ENCODE data around the gene TRRAP. TPM values are rescaled to one million over a fixed set of nuclear protein-coding genes. Genes with fewer than 3 reads are reported as not detected.

The TRRAP gene
- total RNA-seq, 2 donors from 2014 or later = 21.1 to 25.2 TPM

DNA sequence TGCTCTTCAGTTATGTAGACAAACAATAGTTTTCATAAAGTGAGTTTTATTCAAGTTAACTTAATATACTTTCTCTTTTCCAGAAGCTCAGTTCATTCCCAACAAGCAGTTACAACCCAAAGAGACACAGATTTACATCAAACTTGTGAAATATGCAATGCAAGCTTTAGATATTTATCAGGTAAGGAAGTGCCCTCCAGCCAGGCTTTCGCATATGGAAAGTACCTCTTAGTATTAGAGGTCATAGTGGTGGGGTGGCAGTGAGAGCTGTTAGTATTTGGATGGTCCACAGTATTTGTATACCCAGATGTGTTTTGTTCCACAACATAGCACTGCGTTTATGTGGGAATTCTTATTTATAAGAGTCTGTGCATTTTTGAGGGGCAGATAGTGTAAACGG is 32.1 kb downstream of the TRRAP start:
- H3K4me1 ChIP-seq = no peaks in the 10 kb centered on the region
- no peak overlapping the region for H3K4me3 ChIP-seq
- no peaks in the 10 kb centered on the region for H3K9me3 ChIP-seq
- no peak overlapping the region for H3K27ac ChIP-seq
- H3K27me3 ChIP-seq = no peaks in the 10 kb centered on the region
- no peak for DNase-seq
- H3K36me3 ChIP-seq (replicated peaks in 1 of 2; ENCODE audit: insufficient read depth in 1 of 2, low read depth in 2 of 2) = peaks cover 4 to 50% of the 10 kb centered on the region in 2 donors
- intact Hi-C loops (cut with DNase I) = no loop called here
- no peak for ATAC-seq
- 88 to 93% methylated on average over 3 of the region's 3 CpGs for WGBS, 2 donors
- TF ChIP-seq POLR2A (IDR thresholded peaks at IDR 0.05) (no peak), CTCF (IDR thresholded peaks at IDR 0.05) (no peak)

DNA sequence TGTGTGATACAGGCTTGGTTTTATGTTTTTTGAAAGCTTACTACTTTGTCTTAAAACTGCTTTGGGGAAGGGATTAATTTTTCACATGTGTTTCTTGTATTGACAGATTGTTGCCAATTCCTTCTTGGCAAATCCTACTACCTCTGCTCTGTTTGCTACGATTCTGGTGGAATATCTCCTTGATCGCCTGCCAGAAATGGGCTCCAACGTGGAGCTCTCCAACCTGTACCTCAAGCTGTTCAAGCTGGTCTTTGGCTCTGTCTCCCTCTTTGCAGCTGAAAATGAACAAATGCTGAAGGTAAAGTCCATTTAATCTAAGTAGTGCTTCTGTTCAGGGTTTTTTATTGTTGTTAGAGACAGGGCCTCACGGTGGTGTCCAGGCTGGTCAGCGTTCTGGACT is 33.6 kb downstream of the TRRAP start:
- H3K27me3 ChIP-seq = no peaks in the 10 kb centered on the region
- no peak for TF ChIP-seq CTCF (IDR thresholded peaks at IDR 0.05)
- TF ChIP-seq POLR2A (IDR thresholded peaks at IDR 0.05) = no peak
- no peaks in the 10 kb centered on the region for H3K9me3 ChIP-seq
- WGBS, 2 donors = 67 to 73% methylated on average over 5 of the region's 5 CpGs
- no peak overlapping the region for H3K27ac ChIP-seq
- ATAC-seq = no peak
- no peak for DNase-seq
- no peaks in the 10 kb centered on the region for H3K4me1 ChIP-seq
- no peak overlapping the region for H3K4me3 ChIP-seq
- H3K36me3 ChIP-seq (replicated peaks in 1 of 2; ENCODE audit: insufficient read depth in 1 of 2, low read depth in 2 of 2) = peaks cover 4 to 47% of the 10 kb centered on the region in 2 donors
- intact Hi-C loops (cut with DNase I) = no loop called here

DNA sequence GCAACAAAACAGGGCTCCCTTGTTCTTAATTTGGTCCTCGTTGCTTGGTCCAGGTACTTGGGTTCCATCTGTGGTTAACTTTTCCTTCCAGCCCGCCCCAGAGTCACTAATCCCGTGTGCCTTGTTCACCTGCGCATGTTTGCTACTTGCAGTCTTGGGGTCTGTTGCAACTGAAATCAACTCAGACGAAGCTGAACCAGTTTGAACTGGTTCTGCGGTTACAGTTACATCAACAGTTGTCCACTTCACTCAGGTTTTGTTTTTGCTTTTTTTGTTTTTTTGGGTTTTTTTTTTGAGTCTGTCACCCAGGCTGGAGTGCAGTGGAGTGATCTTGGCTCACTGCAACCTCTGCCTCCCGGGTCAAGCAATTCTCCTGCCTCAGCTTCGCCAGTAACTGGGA is 34.7 kb downstream of the TRRAP start:
- H3K4me3 ChIP-seq = no peak overlapping the region
- H3K36me3 ChIP-seq (replicated peaks in 1 of 2; ENCODE audit: insufficient read depth in 1 of 2, low read depth in 2 of 2) = peaks cover 12 to 51% of the 10 kb centered on the region in 2 donors
- H3K4me1 ChIP-seq = no peaks in the 10 kb centered on the region
- no peaks in the 10 kb centered on the region for H3K27me3 ChIP-seq
- no peaks in the 10 kb centered on the region for H3K9me3 ChIP-seq
- no peak for DNase-seq
- 82 to 92% methylated on average over 8 of the region's 8 CpGs for WGBS, 2 donors
- TF ChIP-seq POLR2A (IDR thresholded peaks at IDR 0.05) (no peak), CTCF (IDR thresholded peaks at IDR 0.05) (no peak)
- no peak overlapping the region for H3K27ac ChIP-seq
- no peak for ATAC-seq
- intact Hi-C loops (cut with DNase I) = no loop called here

- peaks cover 16 to 51% of the 10 kb centered on the region in 2 donors for H3K36me3 ChIP-seq (replicated peaks in 1 of 2; ENCODE audit: insufficient read depth in 1 of 2, low read depth in 2 of 2)
- H3K27me3 ChIP-seq = no peaks in the 10 kb centered on the region
- no peaks in the 10 kb centered on the region for H3K9me3 ChIP-seq
- intact Hi-C loops (cut with DNase I) = no loop called here
- H3K4me1 ChIP-seq = no peaks in the 10 kb centered on the region
- no peak for ATAC-seq
- TF ChIP-seq CTCF (IDR thresholded peaks at IDR 0.05) (no peak), POLR2A (IDR thresholded peaks at IDR 0.05) (no peak)
- no peak for DNase-seq
- no peak overlapping the region for H3K4me3 ChIP-seq
- no peak overlapping the region for H3K27ac ChIP-seq
Measured at GRCh38 chr7:98913612-98914011, 35.3 kb downstream of the TRRAP start.

GRCh38 chr7:98917331-98917730 is 39.0 kb downstream of the TRRAP start:
- H3K36me3 ChIP-seq (replicated peaks in 1 of 2; ENCODE audit: insufficient read depth in 1 of 2, low read depth in 2 of 2) = peaks cover 12 to 37% of the 10 kb centered on the region in 2 donors

More at GRCh38 chr7:98917331-98917730, 39.0 kb downstream of the TRRAP start:
- whole genome bisulfite sequencing, 2 donors = 92 to 97% methylated on average over 8 to 10 of the region's 12 CpGs
- Histone ChIP-seq H3K9me3 (no peaks in the 10 kb centered on the region), H3K27ac (no peak overlapping the region), H3K27me3 (no peaks in the 10 kb centered on the region), H3K4me1 (no peaks in the 10 kb centered on the region), H3K4me3 (no peak overlapping the region)
- intact Hi-C loops (cut with DNase I) = no loop called here
- ATAC-seq (no peak), DNase-seq (no peak)
- TF ChIP-seq CTCF (IDR thresholded peaks at IDR 0.05) = no peak
- TF ChIP-seq POLR2A (IDR thresholded peaks at IDR 0.05) = no peak

All from body of pancreas (tissue), 4 donors.